Bronchial epithelial cell (primary cell): ENCODE results near the gene PCDHGB6. TPM values are rescaled to one million over a fixed set of nuclear protein-coding genes. Genes with fewer than 3 reads are reported as not detected.

Experiments
- DNase-seq: peaks from one replicate; pipeline ENCODE4 v3.0.0-alpha.2; 2010; ENCODE audit warnings: low read depth
- FAIRE-seq: peaks from 2 replicates; lab custom pipeline; 2011; peaks lifted over from hg19 to GRCh38; lab: Jason Lieb, UNC
- H3K27me3 ChIP-seq: 2 replicates; pipeline ENCODE4 v1.5.1; 2011; ENCODE audit warnings: low read length; ENCODE audit not compliant: control insufficient read depth, insufficient read depth
- H3K36me3 ChIP-seq: 2 replicates; pipeline ENCODE4 v1.5.1; 2011; ENCODE audit warnings: low read length; ENCODE audit not compliant: control insufficient read depth, insufficient read depth
- H3K4me3 ChIP-seq: 2 replicates; pipeline ENCODE4 v1.5.1; 2011; ENCODE audit warnings: mild to moderate bottlenecking, low read depth, low read length, control low read depth
- total RNA-seq: library from RNA; depleted of rRNA; stranded (reverse); fragments of >200 nt; gene quantifications from 2 replicates; pipeline ENCODE4 v1.2.1, GENCODE V29; 2014
- TF ChIP-seq, protein P1 (sequence below): IDR thresholded peaks from 2 replicates; pipeline ENCODE4 v1.5.1; 2011; ENCODE audit warnings: mild to moderate bottlenecking, moderate library complexity, low read length, control low read depth, inconsistent platforms; ENCODE audit not compliant: insufficient read depth, severe bottlenecking

PCDHGB6 gene
- total RNA-seq, 1 donor from 2014 or later: 0.53 TPM

GRCh38 chr5:141439411-141440141 is 31.8 kb downstream of the PCDHGB6 start:
- DNase-seq: no peak
- H3K4me3 ChIP-seq: no peak overlapping the region
- no peaks in the 10 kb centered on the region for H3K36me3 ChIP-seq
- TF ChIP-seq, protein P1, sequence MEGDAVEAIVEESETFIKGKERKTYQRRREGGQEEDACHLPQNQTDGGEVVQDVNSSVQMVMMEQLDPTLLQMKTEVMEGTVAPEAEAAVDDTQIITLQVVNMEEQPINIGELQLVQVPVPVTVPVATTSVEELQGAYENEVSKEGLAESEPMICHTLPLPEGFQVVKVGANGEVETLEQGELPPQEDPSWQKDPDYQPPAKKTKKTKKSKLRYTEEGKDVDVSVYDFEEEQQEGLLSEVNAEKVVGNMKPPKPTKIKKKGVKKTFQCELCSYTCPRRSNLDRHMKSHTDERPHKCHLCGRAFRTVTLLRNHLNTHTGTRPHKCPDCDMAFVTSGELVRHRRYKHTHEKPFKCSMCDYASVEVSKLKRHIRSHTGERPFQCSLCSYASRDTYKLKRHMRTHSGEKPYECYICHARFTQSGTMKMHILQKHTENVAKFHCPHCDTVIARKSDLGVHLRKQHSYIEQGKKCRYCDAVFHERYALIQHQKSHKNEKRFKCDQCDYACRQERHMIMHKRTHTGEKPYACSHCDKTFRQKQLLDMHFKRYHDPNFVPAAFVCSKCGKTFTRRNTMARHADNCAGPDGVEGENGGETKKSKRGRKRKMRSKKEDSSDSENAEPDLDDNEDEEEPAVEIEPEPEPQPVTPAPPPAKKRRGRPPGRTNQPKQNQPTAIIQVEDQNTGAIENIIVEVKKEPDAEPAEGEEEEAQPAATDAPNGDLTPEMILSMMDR: no peak
- no peaks in the 10 kb centered on the region for H3K27me3 ChIP-seq
- FAIRE-seq: no peak

- no peak overlapping the region for H3K4me3 ChIP-seq
- FAIRE-seq (no peak), DNase-seq (no peak)
- no peaks in the 10 kb centered on the region for H3K36me3 ChIP-seq
- TF ChIP-seq, protein P1: no peak
- H3K27me3 ChIP-seq: no peaks in the 10 kb centered on the region
Observed at GRCh38 chr5:141440341-141440740, 32.5 kb downstream of the PCDHGB6 start.

GRCh38 chr5:141441571-141442170 is 33.9 kb downstream of the PCDHGB6 start:
- no peak overlapping the region for H3K4me3 ChIP-seq
- TF ChIP-seq, protein P1: no peak
- FAIRE-seq (no peak), DNase-seq (no peak)
- H3K27me3 ChIP-seq: no peaks in the 10 kb centered on the region
- no peaks in the 10 kb centered on the region for H3K36me3 ChIP-seq

Other genes with a start within 250 kb of the PCDHGB6 start
- not detected in 2 replicates for gene PCDHB7, start 235.4 kb upstream of the PCDHGB6 start, total RNA-seq
- gene PCDHB8, start 230.2 kb upstream of the PCDHGB6 start, total RNA-seq: under 0.01 TPM in 2 replicates
- gene PCDHB16, start 225.6 kb upstream of the PCDHGB6 start, total RNA-seq: under 0.01 TPM in 1 of 2 replicates, not detected in the other
- gene PCDHB9, start 220.9 kb upstream of the PCDHGB6 start, total RNA-seq: under 0.01 TPM in 1 of 2 replicates, not detected in the other
- 0.13 and 0.26 TPM in 2 replicates for gene PCDHB10, start 215.7 kb upstream of the PCDHGB6 start, total RNA-seq
- under 0.01 and 0.26 TPM in 2 replicates for gene PCDHB11, start 208.4 kb upstream of the PCDHGB6 start, total RNA-seq
- 0.13 TPM in 1 of 2 replicates, not detected in the other for gene PCDHB12, start 199.3 kb upstream of the PCDHGB6 start, total RNA-seq
- gene PCDHB13, start 194.1 kb upstream of the PCDHGB6 start, total RNA-seq: 0.26 TPM in 1 of 2 replicates, not detected in the other
- gene PCDHB14, start 184.7 kb upstream of the PCDHGB6 start, total RNA-seq: 0.26 and 0.77 TPM in 2 replicates
- gene PCDHB15, start 162.6 kb upstream of the PCDHGB6 start, total RNA-seq: under 0.01 and 0.51 TPM in 2 replicates
- 0.13 TPM in 1 of 2 replicates, not detected in the other for gene SLC25A2, start 104.0 kb upstream of the PCDHGB6 start, total RNA-seq
- 36.3 and 74.5 TPM in 2 replicates for gene TAF7, start 87.2 kb upstream of the PCDHGB6 start, total RNA-seq
- gene PCDHGA1, start 77.5 kb upstream of the PCDHGB6 start, total RNA-seq: under 0.01 and 0.26 TPM in 2 replicates
- gene PCDHGA2, start 69.3 kb upstream of the PCDHGB6 start, total RNA-seq: under 0.01 and 0.26 TPM in 2 replicates
- under 0.01 and 0.13 TPM in 2 replicates for gene PCDHGA3, start 64.2 kb upstream of the PCDHGB6 start, total RNA-seq
- gene PCDHGB1, start 57.9 kb upstream of the PCDHGB6 start, total RNA-seq: under 0.01 and 0.26 TPM in 2 replicates
- 0.26 and 0.53 TPM in 2 replicates for gene PCDHGA4, start 53.0 kb upstream of the PCDHGB6 start, total RNA-seq
- gene PCDHGB2, start 48.0 kb upstream of the PCDHGB6 start, total RNA-seq: under 0.01 and 0.26 TPM in 2 replicates
- under 0.01 and 0.13 TPM in 2 replicates for gene PCDHGA5, start 43.9 kb upstream of the PCDHGB6 start, total RNA-seq
- gene PCDHGB3, start 37.8 kb upstream of the PCDHGB6 start, total RNA-seq: under 0.01 and 0.77 TPM in 2 replicates
- under 0.01 and 0.26 TPM in 2 replicates for gene PCDHGA6, start 34.1 kb upstream of the PCDHGB6 start, total RNA-seq
- under 0.01 and 0.51 TPM in 2 replicates for gene PCDHGA7, start 25.3 kb upstream of the PCDHGB6 start, total RNA-seq
- gene PCDHGB4, start 20.3 kb upstream of the PCDHGB6 start, total RNA-seq: 2.1 and 3.1 TPM in 2 replicates
- gene PCDHGA8, start 15.4 kb upstream of the PCDHGB6 start, total RNA-seq: under 0.01 and 0.51 TPM in 2 replicates
- 2.4 and 5.1 TPM in 2 replicates for gene PCDHGB5, start 10.1 kb upstream of the PCDHGB6 start, total RNA-seq
- 0.53 and 1.5 TPM in 2 replicates for gene PCDHGA9, start 5.2 kb upstream of the PCDHGB6 start, total RNA-seq
- gene PCDHGA10, start 5.0 kb downstream of the PCDHGB6 start, total RNA-seq: 2.1 and 5.2 TPM in 2 replicates
- gene PCDHGB7, start 9.7 kb downstream of the PCDHGB6 start, total RNA-seq: 1.3 and 3.3 TPM in 2 replicates
- 1.6 and 3.2 TPM in 2 replicates for gene PCDHGA11, start 13.0 kb downstream of the PCDHGB6 start, total RNA-seq
- gene PCDHGA12, start 22.5 kb downstream of the PCDHGB6 start, total RNA-seq: 0.79 and 1.4 TPM in 2 replicates
- gene PCDHGC3, start 67.9 kb downstream of the PCDHGB6 start, total RNA-seq: 9.5 and 17.4 TPM in 2 replicates
- gene PCDHGC4, start 77.0 kb downstream of the PCDHGB6 start, total RNA-seq: 0.53 and 0.90 TPM in 2 replicates
- gene PCDHGC5, start 81.1 kb downstream of the PCDHGB6 start, total RNA-seq: 0.26 and 0.77 TPM in 2 replicates
- gene DIAPH1, start 211.0 kb downstream of the PCDHGB6 start, total RNA-seq: 48.2 and 57.1 TPM in 2 replicates
- gene HDAC3, start 228.8 kb downstream of the PCDHGB6 start, total RNA-seq: 72.7 and 87.1 TPM in 2 replicates
- gene RELL2, start 229.0 kb downstream of the PCDHGB6 start, total RNA-seq: 14.2 and 16.6 TPM in 2 replicates
- 14.2 and 17.2 TPM in 2 replicates for gene FCHSD1, start 243.4 kb downstream of the PCDHGB6 start, total RNA-seq